ENCODE data around the gene RAD51B. TPM values are rescaled to one million over a fixed set of nuclear protein-coding genes. Genes with fewer than 3 reads are reported as not detected.

RAD51B gene
- total RNA-seq, 2 donors from 2014 or later: 22.8 to 33.8 TPM

GRCh38 chr14:68563251-68564131 is 743.9 kb downstream of the RAD51B start:
- Histone ChIP-seq H3K9me3 (ENCODE audit: control insufficient read depth, low read length) (no peaks in the 10 kb centered on the region), H3K9ac (ENCODE audit: extremely low read depth, low read length, poor library complexity, severe bottlenecking) (no peak overlapping the region), H3K4me1 (ENCODE audit: control insufficient read depth, insufficient read depth, low read length) (peaks cover 9% of the 10 kb centered on the region), H3K36me3 (ENCODE audit: control insufficient read depth, insufficient read depth, low read length) (no peaks in the 10 kb centered on the region), H3K27ac (ENCODE audit: low read depth, low read length) (peak overlapping the region; percentile 34), H3K4me3 (ENCODE audit: low read length) (no peak overlapping the region), H3K27me3 (ENCODE audit: control insufficient read depth, insufficient read depth, low read length, poor library complexity, severe bottlenecking) (no peaks in the 10 kb centered on the region)
- H3K27ac Mint-ChIP-seq: no peak overlapping the region
- no peaks in the 10 kb centered on the region for H3K27me3 Mint-ChIP-seq (ENCODE audit: insufficient read depth)
- H3K9me3 Mint-ChIP-seq: peaks cover 2% of the 10 kb centered on the region
- H3K4me1 Mint-ChIP-seq: peaks cover 31% of the 10 kb centered on the region
- no peak for DNase-seq
- no peaks in the 10 kb centered on the region for H3K36me3 Mint-ChIP-seq (ENCODE audit: low read depth)
- TF ChIP-seq CTCF (conservative IDR thresholded peaks at IDR 0.05): no peak
- no peak overlapping the region for H3K4me3 Mint-ChIP-seq
- WGBS, 2 experiments (ENCODE audit: insufficient coverage in 1 of 2, insufficient read length in 1 of 2): 91 to 92% methylated on average over 13 to 21 of the region's 21 CpGs

- no peaks in the 10 kb centered on the region for H3K27me3 Mint-ChIP-seq (ENCODE audit: insufficient read depth)
- Histone ChIP-seq H3K36me3 (ENCODE audit: control insufficient read depth, insufficient read depth, low read length) (no peaks in the 10 kb centered on the region), H3K9ac (ENCODE audit: extremely low read depth, low read length, poor library complexity, severe bottlenecking) (no peak overlapping the region), H3K27ac (ENCODE audit: low read depth, low read length) (no peak overlapping the region), H3K27me3 (ENCODE audit: control insufficient read depth, insufficient read depth, low read length, poor library complexity, severe bottlenecking) (no peaks in the 10 kb centered on the region), H3K4me3 (ENCODE audit: low read length) (no peak overlapping the region), H3K4me1 (ENCODE audit: control insufficient read depth, insufficient read depth, low read length) (peaks cover 9% of the 10 kb centered on the region), H3K9me3 (ENCODE audit: control insufficient read depth, low read length) (no peaks in the 10 kb centered on the region)
- peak overlapping the region; percentile 7 for H3K27ac Mint-ChIP-seq
- H3K4me3 Mint-ChIP-seq: no peak overlapping the region
- H3K4me1 Mint-ChIP-seq: peaks cover 31% of the 10 kb centered on the region
- peak; percentile 75 for DNase-seq
- 84 to 92% methylated on average over 12 to 18 of the region's 18 CpGs for WGBS, 2 experiments (ENCODE audit: insufficient coverage in 1 of 2, insufficient read length in 1 of 2)
- peaks cover 2% of the 10 kb centered on the region for H3K9me3 Mint-ChIP-seq
- TF ChIP-seq CTCF (conservative IDR thresholded peaks at IDR 0.05): no peak
- H3K36me3 Mint-ChIP-seq (ENCODE audit: low read depth): no peaks in the 10 kb centered on the region
These were observed 744.7 kb downstream of the RAD51B start for GRCh38 chr14:68564191-68564825.

GRCh38 chr14:68564826-68565759 is 745.5 kb downstream of the RAD51B start:
- no peak overlapping the region for H3K4me3 ChIP-seq (ENCODE audit: low read length)
- H3K27ac ChIP-seq (ENCODE audit: low read depth, low read length): no peak overlapping the region
- H3K4me1 ChIP-seq (ENCODE audit: control insufficient read depth, insufficient read depth, low read length): peaks cover 9% of the 10 kb centered on the region
- no peaks in the 10 kb centered on the region for H3K9me3 ChIP-seq (ENCODE audit: control insufficient read depth, low read length)
- H3K4me1 Mint-ChIP-seq: peaks cover 34% of the 10 kb centered on the region
- H3K36me3 ChIP-seq (ENCODE audit: control insufficient read depth, insufficient read depth, low read length): no peaks in the 10 kb centered on the region
- H3K27me3 ChIP-seq (ENCODE audit: control insufficient read depth, insufficient read depth, low read length, poor library complexity, severe bottlenecking): no peaks in the 10 kb centered on the region
- no peak overlapping the region for H3K9ac ChIP-seq (ENCODE audit: extremely low read depth, low read length, poor library complexity, severe bottlenecking)
- H3K9me3 Mint-ChIP-seq: peaks cover 2% of the 10 kb centered on the region
- no peaks in the 10 kb centered on the region for H3K36me3 Mint-ChIP-seq (ENCODE audit: low read depth)
- no peak overlapping the region for H3K27ac Mint-ChIP-seq
- H3K4me3 Mint-ChIP-seq: no peak overlapping the region
- DNase-seq: no peak
- WGBS, 2 experiments (ENCODE audit: insufficient coverage in 1 of 2, insufficient read length in 1 of 2): 78 to 84% methylated on average over 4 to 8 of the region's 8 CpGs
- H3K27me3 Mint-ChIP-seq (ENCODE audit: insufficient read depth): no peaks in the 10 kb centered on the region
- no peak for TF ChIP-seq CTCF (conservative IDR thresholded peaks at IDR 0.05)

Measured in endodermal cell (in vitro differentiated cells).